ENCODE measurements around the gene NOL8.

NOL8 gene

DNA sequence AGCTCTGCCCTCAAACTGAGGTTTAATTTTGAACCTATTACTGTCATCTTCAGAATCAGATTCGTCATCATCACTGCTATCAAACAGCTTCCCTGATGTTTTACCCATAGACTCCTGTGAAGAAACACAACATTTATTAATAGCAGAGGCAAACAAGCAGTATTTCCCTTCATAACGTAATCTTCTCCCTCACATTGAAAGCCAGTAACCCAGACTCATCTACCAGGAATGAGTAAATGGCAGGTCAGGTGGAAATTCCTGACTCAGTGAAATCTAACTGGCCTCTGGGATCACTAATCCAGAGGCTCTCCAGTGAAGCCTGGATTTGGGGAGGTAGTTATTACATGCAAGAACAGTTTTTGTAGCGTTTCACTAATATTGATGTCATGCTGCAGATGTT, 14.6 kb downstream of the NOL8 start:
- FAIRE-seq = no peak

DNA sequence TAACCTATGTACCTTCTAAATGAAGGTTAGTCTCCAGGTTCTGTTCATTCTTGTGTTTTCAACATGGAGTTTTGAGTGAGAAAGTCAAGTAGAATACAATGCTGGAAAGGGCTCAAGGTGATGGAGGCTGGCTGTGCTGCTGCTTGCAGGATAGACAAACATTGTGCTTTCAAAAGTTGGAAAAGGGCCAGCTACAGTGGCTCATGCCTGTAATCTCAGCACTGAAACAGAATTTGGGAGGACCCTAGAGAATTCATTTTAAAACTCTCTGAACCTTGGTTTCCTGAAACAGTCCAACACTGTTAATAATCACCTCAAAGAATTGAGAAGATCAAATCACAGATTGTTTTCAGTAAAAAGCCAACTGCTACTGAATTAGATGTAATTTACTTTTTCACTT, 16.3 kb downstream of the NOL8 start:
- FAIRE-seq = no peak

DNA sequence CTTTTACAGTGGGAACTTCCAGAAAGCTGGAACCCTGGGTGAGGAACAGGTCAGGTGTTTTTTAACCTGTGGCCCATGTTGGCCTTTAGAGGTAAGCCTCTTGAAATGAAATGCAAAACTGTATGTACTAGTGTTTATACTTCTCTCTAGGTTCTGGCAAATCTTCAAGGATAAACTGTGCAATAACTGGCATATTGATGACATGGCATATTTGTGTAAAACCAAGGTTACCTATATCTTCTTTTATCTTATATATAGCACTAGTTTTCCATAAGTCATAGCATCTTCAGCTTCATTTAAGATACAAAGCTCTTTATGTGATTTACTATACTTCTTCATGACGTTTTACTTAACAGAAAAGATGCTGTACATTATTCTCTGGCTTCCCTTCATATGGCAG, 24.2 kb downstream of the NOL8 start:
- FAIRE-seq = no peak

DNA sequence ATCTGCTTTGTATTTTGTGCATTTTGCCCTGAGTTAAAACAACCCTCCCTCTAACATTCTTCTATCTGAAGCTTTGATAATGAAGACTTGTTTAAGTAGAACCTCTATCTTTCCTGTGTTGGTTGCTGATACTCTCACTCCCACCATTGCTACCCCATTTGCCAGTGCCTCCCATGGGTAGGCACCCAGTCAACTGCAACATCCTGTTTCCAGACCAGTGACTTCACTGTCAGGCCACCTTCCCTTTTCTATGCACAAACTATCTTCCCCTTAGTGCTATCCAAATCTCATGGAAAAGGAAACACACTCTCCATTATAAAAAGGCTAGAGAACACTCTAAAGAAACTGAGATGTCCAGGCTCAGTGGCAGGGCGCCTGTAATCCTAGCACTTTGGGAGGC, 26.0 kb downstream of the NOL8 start:
- FAIRE-seq = no peak

DNA sequence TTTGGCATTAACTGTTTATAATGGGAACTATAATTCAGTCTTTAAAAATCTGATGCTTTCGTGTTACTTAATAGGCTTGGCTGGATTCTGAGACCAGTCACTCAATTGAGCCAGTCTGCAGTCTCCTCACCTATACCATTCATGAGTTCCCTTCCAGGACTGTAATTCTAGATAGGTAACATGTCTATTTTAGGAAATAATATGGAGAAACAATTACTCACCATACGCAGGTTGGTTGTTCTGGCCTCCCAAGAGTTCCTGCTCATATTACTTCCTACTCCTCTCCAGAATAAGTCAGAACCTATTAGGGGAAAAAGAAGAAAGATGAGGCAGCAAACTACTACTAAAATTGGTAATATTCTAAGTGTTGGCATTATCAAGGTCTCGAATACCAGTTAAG, 27.1 kb downstream of the NOL8 start:
- no peak for FAIRE-seq

DNA sequence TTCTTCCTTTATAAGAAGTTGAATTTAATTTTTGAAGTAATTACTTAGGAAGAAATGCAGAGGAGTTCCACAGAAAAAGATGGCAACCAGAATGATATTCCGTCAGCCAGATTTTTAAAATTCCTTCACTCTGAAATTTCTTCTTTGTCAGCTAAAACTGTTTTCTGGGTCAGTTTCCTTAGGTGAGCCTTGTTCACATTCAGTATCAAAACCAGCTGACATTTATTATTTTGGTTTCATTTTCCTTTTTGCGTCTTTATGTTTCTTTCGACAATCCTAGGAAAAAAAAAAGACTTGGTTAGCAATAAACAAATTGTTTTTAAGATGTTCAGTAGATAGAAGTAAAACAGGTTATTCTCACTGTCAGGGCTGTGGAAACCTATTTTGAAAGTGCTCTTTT, 27.5 kb downstream of the NOL8 start:
- no peak for FAIRE-seq

GRCh38 chr9:92295827-92296258, 29.3 kb downstream of the NOL8 start:
- no peak for FAIRE-seq

DNA sequence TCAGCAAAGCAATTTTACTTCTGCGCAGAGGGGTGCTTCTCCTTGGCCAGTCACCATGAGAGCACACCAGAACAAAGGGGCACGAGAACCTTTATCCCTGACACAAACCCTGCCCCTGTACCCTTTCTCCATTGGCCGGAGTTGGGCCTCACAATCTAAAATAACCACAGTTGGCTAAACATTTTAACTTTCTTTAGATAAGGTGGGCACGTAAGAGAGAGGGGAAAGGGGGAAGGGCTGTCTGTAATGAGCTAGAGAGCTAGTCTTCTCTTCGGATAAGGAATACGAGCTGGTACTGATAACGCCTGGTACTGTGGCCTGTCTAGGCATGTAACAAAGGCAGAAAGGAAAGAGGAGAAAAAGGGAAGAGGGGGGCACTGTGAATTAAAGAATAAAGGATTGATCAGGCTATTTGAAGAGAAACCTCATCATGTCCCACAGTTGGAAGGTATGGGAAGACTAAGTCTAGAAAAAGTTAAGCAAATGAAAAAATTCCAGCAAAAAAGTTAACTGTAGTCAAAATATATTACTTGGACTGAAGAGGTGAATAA, 29.8 kb downstream of the NOL8 start:
- FAIRE-seq = no peak

- FAIRE-seq = no peak
Measured at GRCh38 chr9:92294297-92294676, 30.9 kb downstream of the NOL8 start.

DNA sequence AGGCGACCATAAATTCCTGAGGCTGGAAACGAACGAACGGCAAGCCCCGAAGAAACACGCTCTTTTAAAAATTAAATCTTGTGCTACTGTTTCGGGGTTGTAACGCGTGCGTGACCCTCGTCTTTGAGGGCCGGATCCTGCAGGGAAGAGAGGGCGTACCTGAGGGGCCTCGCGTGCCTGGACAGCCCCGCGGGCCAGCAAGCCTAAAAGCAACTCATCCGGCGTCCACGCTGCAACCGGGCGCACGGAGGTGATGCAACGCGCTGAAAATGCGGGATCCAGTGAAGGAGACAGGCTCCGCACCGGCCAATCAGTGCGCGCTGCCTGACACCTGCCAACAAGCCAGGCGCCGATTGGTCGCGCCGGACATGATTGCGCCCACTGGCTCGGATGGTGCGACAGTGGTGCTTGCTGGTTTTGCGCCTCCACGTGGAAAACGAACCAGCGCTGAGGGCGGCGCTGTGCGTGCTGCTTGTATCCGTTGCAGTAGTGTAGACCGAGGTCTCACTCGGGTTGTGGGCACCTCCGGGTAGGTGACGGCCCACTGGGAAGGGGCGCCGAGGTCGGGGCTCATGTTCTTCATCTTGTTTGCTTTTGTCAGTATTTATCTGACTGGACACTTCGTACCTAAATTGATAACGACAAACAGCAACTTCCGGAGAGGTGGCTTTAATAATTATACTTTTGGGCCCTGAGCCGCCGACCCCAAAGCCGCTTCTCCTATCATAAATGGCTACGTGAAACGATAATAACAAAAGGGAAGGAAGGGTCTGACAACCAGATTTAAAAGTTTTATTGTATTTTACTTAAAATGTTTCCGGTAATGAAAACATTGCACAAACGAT, 31.5 kb downstream of the NOL8 start, which contains the start of gene IARS1:
Gene IARS1 (minus strand): TSS at position 246 of the 845 bp plus-strand sequence. CDS start 4,278 bp downstream, outside the sequence.
- FAIRE-seq = peak; percentile 82

- FAIRE-seq = no peak
Measured at GRCh38 chr9:92293075-92293354, 32.1 kb downstream of the NOL8 start.

DNA sequence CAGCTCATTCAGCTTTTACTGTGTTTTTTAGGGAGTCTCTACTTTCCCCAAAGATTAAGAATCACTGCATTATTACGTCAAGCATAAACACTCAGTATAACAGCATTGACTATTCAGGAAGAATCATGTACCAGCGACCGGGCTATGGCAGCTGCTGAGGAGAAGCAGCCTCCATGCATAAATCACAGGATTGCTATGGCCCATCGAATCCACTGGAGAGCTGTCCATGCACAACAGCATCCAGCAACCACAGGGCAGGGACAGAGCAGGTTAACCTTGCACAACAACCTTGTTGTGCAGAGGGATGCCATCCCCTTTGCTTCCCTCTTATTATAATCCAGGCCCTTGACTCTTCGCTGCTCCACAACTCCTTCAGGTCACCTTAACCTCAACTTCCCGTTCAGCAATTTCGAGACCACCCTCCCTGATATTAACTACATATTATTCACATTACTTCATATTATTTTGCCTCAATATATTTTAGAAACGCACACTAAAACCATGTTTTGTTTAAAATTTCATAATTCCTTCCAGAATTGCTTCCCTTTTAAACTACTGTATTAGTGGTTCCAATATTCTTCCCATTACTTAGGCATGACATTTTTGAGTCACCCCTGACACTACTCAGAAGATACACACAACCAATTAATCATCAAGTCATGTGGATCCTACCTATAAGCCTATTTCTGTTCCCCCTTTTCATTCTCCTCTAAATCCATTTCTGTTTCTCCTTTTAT, 32.6 kb downstream of the NOL8 start:
- FAIRE-seq = no peak

- FAIRE-seq = no peak
Measured at GRCh38 chr9:92291577-92291976, 33.6 kb downstream of the NOL8 start.

DNA sequence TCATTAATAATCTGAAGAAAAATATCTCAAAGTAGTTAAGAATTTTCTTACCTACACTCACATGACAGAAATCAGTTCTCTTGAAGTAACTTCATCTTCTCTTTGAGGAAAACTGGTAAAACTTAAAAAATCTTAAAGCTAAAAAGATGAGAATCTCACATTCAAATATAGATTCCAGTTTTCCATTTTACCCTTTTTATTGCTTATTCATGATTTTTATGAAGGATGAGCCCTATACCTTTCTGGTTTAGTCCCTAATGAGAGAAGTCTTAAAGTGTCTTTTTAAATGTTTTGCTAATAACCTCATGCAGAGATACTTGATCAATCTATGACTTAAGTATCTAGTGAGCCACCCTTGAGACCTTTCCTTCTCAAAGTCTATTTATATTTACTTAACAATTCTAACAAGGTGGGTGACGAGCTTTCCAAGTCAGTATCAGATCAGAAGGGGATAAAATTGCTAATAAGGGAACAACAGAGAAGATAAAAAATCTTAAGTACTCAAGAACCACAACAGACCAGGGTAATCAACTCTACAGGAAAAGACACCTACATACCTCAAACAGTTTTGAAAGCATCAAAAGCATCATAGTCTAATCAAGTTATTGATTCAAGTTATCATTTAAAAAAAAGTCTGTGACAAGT, 34.2 kb downstream of the NOL8 start:
- no peak for FAIRE-seq

DNA sequence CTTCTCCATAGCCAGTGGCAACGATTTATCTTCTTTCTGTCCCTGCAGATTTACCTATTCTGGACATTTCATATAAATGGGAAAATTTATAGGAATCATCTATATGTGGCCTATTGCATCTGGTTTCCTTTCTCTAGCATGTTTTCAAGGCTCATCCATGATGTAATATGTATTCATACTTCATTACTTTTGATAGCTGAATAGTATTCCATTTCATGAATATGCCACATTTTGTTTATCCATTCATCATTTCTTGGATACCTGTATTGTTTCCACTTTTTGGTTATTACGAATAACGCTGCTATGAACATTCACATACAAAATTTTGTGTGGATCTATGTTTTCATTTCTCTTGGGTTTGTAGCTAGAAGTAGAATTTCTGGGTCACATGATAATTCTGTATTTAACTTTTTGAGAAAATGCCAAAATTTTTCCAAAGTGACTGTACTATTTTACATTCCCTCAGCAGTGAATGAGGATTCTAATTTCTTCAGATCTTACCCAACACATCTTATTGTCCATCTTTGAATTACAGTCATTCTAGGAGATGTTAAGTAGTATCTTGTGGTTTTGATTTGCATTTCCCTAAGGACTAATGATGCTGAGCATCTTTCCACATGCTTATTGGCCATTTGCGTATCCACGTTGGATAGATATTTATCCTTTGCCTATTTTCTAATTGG, 35.3 kb downstream of the NOL8 start:
- FAIRE-seq = no peak

DNA sequence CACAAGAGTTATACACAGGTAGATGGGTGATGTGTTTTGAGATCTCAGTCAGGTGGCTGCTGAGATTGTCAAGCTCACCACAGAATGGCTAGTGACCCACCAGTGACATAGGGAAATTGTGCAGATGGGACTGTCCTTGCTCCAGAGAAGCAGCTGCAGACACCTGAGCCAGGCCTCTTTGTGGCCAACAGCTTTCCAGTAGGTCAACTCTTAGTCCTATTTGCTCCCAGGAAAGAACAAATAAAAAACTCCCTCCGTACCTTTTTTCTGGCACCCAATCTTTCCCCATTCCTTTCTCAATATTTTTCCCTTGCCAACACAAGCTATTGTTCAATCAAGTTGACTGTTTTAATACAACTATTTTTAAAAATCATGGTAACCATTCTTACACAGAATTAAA, 45.8 kb downstream of the NOL8 start:
- no peak for FAIRE-seq

DNA sequence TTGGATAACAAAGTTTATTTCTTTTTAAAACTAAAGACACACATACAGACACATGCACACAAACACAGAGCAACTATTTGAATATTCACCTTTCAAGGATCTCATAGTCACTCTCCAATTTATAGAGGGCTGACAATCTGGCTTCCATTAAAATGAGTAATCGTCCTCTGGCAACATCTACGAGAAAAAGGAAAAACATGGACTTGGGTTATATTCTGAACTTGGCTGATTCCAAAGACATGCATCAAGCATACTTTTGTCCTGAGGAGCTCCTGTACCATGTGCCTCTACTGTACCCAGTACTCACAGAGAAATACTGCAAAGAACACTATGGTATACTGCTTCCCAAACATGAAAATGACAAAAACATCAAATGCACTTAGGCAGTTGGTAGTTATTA, 47.0 kb downstream of the NOL8 start:
- no peak for FAIRE-seq

DNA sequence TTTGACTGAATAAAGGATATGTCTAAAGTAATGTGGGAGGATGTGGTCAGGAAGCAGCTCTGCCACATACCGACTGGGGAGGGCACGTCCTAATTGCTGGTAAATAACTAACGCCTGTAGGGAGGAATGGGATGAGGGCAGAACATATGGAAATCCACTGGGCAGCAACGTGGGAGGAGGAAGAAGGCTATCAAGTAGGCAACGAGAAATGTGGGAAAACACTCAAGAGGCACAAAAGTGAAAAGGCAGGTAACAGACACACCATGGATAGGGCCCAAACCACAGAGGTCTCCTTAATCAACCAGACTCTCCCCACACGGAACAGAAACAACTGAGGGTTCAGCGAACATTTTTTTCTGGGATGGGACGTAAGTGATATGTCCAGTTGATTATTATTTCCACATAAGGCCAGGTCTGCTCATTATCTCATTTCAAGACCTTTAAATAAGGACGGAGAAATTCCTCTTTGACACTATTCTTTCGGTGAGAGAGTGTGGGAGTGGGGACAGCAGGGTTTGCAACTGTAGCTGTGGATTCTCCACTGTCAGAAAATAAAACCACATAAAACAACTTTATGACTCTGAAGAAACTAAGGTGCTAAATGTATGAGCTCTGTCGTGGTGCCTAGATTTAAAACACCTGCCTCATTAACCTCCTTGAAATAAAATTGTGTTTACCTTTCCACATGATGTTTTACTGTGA, 48.7 kb downstream of the NOL8 start:
- no peak for FAIRE-seq

- FAIRE-seq = no peak
Measured at GRCh38 chr9:92275541-92275940, 49.6 kb downstream of the NOL8 start.

- FAIRE-seq = no peak
Measured at GRCh38 chr9:92270511-92270910, 54.6 kb downstream of the NOL8 start.

- FAIRE-seq = no peak
Measured at GRCh38 chr9:92266486-92266885, 58.7 kb downstream of the NOL8 start.

DNA sequence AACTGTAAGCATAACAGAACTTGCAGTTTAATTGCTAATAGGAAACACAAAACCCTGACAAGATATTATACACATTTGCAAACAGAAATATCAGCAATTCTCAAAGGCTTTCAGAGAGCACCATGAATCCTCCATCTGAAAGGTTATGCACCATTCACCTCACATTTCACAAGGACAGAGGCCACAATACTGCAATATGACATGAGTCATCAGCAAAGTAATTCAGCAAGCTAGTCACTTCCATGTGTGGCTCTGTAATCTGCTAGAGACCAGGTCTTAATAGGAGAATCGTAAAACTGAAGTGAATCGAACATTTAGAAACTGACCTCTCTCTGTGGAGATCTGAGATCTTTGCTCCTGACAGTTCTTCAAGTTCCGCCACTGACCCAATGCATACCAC, 60.0 kb downstream of the NOL8 start:
- FAIRE-seq = no peak

DNA sequence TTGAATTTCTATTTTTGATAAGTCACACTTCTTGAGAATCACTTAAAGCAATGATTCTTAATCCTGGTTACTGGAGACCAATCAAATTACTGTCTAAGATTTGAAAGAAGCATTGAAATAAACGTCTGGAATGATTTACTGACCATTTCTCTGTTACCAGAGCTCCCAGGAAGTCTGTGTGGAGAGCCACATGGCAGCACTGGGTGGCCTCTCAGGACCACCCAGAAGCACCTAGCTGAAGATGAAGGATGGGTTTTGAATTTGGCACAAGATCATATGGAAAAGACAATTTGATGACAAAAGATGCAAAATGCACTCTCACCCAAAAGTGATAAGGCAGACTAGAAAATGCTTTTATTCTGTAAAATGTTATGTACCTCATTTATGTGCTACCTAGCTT, 62.0 kb downstream of the NOL8 start:
- FAIRE-seq = no peak

All from TTC549 (cell line).